H54 (cell line): ENCODE data around the gene CHRM1.

Experiments
- DNase-seq: peaks from one replicate; pipeline ENCODE4 v3.0.0; 2011; ENCODE audit warnings: low spot score, mixed read lengths; ENCODE audit not compliant: insufficient read length
- FAIRE-seq: peaks from 3 replicates; lab custom pipeline; 2011; peaks lifted over from hg19 to GRCh38; lab: Jason Lieb, UNC
- POLR2A ChIP-seq: IDR thresholded peaks from 2 replicates; pipeline ENCODE4 v1.6.1; 2011; ENCODE audit warnings: low read depth, mild to moderate bottlenecking, low read length

CHRM1 gene

DNA sequence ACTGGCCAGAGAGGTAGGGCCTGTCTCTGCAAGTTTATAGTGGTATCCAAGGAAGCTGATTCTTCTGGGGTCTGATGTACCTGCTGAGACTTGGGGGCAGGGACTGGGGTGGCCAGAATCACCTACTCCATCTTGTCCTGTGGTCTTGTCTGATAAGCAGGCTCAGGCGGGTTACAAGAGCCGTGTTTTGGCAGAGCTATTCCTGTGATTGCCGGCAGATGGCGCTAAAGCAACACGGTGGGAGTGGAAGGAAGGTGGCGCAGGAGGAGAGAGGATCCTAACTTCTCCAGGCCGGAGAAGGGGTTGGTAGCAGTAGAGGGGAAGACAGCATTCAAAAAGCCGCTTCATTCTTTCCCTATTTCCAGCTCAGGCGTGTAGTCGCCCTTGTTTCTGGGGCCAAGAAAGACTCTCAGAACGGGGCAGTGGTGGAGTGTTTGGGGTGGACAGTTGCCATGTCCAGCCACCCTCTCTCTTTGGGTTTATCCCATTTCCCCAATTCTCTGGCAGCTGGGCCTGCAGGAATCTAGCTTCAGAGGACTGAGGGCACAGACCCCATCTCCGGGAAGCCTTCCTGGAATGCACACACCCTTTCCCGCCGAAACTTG, 15.1 kb downstream of the CHRM1 start:
- TF ChIP-seq POLR2A, result no peak
- FAIRE-seq (no peak), DNase-seq (peak; percentile 77)

DNA sequence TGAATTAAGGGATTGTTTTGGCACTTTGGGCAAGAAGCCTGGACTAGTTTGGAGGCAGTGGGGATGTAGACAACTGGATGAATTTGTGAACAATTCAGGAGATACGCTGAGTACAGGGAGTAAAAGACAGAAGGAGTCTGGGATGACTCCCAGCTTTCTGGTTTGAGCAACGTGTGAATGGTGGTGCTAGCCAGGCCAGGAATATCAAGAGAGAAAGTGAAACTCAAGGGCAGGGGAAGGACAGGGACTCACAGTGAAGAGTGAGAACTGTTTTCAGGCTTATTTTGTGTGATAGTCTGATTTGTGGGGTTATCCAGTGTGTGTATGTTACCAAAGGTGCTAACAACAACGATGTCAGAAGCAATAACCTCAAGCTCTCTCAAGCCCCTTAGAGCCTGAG, 15.9 kb downstream of the CHRM1 start:
- TF ChIP-seq POLR2A, result no peak
- FAIRE-seq, result no peak
- DNase-seq, result no peak

DNA sequence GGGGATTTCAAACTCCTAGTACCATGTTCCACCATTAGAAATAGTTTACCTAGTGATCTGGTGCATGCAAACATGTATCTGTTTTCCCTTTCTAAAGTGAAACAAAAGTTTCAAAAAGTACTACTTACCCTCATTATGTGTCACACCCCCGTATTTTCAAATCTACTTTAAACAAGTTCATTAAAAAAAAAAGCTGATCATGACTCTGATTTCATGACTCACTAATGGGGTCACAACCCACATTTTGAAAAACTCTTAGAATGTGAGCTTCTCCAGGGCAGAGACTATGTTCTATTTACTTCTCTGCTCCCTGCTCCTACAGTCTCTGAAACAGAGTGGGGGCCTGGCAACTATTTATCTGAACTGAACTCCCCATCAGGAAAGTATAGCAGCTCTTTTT, 18.2 kb downstream of the CHRM1 start:
- no peak for FAIRE-seq
- no peak for TF ChIP-seq POLR2A
- no peak for DNase-seq

DNA sequence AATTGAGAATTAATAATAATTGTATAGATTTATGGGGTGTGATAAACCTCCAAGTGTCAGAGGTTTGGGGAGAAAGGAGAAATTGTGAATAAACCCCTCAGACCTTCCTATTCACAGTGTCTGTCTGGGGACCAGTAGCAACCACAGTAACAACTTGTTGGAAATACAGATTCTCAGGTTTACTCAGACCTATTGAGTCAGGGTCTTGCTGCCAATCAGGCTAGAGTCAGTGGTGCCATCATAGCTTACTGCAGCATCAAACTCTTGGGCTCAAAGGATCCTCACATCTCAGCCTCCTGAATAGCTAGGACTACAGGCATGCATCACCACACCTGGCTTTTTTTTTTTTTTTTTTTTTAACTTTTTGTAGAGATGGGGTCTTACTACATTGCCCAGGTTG, 23.1 kb downstream of the CHRM1 start:
- FAIRE-seq (no peak), DNase-seq (no peak)
- TF ChIP-seq POLR2A, result no peak

DNA sequence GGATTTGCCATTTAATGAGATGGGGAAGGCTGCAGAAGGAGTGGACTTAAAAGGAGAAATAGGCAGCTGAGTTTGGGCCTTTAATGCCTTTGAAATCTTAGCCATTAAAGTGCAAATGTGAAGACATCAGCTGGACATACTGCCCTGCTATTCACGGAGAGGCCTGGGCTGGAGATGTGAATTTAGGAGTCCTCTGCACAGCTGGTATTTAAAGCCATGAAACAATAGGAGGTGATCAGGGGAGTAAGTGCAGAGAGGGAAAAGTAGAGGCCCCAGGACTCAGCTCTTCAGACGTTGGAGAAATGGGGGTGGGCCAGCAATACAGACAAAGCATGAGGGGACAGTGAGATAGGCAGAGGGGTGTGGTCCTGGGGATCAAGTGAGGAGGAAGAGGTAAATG, 23.9 kb downstream of the CHRM1 start:
- no peak for TF ChIP-seq POLR2A
- FAIRE-seq, result no peak
- DNase-seq, result no peak

DNA sequence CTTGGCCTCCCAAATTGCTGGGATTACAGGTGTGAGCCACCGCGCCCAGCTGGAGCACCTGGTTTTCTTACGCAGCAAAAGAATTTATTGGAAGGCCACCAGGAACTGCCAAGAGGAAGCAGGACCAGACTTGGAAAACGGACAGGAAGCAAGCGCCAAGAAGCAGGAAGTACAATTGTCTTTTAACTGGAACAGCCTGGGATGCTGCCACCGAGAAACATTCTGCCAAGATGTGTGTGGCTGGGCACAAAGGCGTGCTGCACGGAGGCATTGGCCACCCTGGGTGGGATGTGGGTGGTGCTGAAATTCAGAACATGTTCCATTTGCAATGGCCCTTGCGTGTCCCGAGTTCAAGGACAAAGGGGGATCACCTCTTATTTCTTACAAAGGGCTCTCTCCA, 25.1 kb downstream of the CHRM1 start:
- FAIRE-seq (no peak), DNase-seq (no peak)
- TF ChIP-seq POLR2A, result no peak

DNA sequence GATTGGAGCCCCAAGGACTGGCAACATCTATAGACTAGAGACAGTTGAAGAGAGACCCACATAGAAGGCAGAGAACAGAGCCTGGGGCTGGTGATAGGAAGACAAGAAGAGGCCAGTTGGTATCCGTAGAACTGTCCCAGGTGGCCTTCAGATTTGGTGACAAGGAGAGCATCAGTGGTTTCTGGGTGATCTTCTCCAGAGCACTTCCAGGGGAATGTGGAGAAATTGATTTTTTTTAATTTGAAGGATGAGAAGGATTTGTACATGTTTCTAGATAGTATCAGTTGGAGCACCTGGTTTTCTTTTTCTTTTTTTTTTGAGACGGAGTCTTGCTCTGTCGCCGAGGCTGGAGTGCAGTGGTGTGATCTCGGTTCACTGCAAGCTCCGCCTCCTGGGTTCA, 25.7 kb downstream of the CHRM1 start:
- DNase-seq (no peak), FAIRE-seq (no peak)
- no peak for TF ChIP-seq POLR2A

DNA sequence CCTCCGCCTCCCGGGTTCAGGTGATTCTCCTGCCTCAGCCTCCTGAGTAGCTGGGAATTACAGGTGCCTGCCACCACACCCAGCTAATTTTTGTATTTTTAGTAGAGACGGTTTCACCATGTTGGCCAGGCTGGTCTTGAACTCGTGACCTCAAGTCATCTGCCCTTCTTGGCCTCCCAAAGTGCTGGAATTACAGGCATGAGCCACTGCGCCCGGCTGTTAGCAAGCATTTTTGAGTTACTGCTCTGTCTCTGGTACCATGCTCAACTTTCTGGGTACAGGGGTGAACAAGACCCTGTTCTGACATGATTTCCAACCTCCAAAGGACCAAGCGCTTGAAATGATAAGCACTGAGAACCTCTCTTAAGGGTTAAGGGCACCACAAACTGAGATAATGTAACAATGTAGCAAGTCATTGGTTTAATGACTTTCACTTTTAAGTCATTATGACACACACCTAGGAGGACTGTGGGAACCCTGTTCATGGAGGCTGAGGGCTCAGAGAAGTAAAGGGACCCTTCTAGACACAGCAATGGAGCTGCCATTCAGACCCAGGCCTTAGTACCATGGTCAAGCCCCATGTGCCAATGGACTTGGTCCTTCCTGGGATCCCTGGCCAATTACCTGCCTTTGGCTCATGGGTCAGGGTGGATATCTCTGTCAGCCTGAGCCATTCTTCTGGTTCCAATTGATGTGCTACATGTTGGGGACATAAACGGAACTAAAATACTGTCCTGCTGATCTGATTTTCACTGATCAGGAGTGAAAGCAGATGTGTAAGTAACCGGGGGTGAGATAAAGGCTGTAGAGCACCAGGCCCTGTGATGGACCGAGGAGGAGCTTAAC, 28.9 kb downstream of the CHRM1 start:
- no peak for FAIRE-seq
- no peak for TF ChIP-seq POLR2A
- no peak for DNase-seq

DNA sequence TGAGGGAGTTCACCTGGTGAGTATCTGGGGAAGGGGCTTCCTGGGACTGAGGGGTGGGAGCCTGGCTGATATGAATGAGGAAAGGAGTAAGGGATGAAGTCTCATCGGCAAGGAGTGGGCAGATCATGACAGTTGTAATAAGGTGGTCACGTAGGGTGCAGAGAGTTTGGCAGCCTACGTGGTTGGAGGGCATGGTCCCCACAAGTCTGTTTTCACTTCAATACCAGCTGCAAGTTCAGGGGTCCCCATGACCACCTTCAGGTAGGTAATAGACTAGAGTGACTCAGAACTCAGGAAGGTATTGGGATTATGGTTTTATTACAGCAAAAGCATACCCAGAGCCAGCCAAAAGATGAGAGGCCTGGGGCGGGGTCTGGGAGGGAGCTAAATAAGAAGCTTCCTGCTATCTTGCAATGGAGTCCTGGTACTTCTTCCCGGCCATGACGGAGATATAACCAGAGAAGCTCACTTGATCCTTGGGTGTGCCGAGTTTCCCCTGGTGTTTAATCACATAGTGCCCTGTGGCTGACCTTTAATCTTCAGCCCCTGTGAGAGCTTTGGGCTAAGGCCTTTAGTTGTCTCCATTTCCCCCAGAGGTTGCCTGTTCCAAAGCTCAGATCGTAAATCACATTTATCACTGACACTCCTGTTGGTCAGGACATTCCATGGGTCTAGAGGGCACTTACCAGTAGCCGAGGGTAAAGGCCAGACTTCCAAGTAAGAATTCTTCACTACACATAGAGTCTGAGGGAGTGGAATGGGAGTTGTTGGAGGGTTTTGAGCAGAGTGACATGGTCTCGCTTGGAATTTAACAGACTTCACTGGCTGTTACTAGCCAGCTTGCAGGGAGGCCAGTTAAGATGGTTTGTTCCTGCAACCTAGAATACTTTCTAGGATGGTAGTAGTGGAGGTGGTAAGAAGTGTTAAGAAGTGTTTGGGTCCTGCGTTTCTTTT, 31.4 kb downstream of the CHRM1 start:
- no peak for DNase-seq
- TF ChIP-seq POLR2A, result no peak
- no peak for FAIRE-seq

DNA sequence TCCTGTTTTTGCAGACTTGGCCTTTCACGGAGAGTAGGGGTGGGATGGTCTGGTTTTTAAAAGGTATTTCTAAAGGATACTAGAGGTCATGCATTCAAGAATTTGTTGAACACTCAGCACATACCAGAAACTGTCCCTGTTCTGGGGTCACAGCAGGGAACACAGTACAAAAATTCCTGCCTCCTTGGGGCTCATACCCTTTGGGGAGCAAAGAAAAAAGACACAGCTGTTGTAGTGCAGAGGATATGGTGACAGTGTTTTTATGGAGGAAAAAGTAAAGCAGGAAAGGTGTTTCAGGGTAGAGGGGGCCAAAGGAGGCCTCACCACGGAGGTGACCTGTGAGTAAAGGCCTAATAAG, 32.1 kb downstream of the CHRM1 start:
- TF ChIP-seq POLR2A, result no peak
- no peak for DNase-seq
- FAIRE-seq, result no peak

DNA sequence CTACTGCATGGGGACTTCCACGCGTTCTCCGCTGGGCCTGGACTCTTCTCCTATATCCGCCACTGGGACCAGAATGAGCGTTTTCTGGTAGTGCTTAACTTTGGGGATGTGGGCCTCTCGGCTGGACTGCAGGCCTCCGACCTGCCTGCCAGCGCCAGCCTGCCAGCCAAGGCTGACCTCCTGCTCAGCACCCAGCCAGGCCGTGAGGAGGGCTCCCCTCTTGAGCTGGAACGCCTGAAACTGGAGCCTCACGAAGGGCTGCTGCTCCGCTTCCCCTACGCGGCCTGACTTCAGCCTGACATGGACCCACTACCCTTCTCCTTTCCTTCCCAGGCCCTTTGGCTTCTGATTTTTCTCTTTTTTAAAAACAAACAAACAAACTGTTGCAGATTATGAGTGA, 32.8 kb downstream of the CHRM1 start:
- FAIRE-seq (no peak), DNase-seq (no peak)
- no peak for TF ChIP-seq POLR2A

DNA sequence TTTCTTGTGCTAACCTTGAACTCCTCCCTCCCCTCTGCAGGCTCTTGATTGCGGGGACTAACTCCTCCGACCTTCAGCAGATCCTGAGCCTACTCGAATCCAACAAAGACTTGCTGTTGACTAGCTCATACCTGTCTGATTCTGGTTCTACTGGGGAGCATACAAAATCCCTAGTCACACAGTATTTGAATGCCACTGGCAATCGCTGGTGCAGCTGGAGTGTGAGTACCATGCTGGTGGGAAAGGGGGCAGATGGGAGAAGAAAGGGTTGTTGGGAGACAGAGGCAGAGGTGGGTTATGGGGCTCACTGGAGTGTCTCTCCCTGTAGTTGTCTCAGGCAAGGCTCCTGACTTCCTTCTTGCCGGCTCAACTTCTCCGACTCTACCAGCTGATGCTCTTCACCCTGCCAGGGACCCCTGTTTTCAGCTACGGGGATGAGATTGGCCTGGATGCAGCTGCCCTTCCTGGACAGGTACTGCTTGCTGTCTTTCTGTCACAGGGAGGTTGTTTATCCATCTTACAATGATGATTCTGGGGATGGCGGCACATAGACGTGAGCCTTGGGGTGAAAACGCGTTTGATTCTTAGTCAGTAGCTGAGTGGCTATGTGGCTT, 35.9 kb downstream of the CHRM1 start:
- no peak for DNase-seq
- FAIRE-seq, result no peak
- TF ChIP-seq POLR2A, result no peak

DNA sequence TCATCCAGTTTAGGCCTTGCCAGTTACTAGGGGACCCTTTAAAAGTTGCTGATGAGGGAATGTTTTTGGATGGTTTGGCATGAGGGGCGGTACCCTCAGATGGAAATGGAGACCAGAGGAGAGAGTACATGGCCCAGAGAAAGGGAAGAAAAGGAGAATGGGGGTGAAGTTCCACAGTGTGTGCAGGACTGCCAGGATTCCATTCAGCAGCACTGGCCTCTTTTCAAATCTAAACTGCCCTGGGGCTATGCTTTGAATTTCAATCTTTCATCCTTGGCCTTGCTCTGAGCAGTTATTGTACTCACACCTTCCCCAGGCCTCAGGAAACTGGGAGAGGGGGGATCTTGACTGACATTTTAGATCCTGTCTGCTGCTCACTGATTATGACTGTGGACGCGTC, 37.5 kb downstream of the CHRM1 start:
- no peak for TF ChIP-seq POLR2A
- DNase-seq (no peak), FAIRE-seq (no peak)

DNA sequence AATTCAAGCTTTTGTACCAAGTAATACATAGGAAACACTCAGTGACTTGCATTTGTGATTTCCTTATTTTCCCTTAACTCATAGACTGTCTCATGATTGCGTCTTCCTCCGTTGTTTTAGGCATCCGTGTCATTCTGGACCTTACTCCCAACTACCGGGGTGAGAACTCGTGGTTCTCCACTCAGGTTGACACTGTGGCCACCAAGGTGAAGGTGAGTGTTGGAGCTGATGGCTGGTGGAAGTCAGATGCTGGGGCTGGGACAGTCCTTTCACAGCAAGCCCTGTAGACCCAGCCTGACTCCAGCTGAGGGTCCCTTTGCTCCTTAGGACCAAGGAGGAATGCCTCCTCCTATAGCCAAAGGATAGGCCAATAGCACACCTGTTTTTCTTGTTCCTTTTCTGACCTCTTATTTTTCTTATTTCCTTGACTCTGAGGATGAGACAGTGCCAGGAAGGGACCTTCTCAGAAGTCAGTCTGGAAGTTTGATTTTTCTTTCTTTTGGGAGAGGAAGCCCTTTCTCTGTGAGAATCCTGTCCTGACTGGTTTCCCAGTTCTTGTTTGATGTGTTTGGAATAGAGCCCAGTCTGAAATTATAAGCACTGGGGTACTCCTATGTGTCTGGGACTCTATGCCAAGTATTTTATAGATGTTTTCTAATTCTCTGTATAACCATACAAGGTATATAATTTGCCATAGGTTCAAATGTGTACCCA, 38.2 kb downstream of the CHRM1 start:
- TF ChIP-seq POLR2A, result no peak
- no peak for DNase-seq
- FAIRE-seq, result no peak
